ENCODE results near the gene CXCL5. TPM values are rescaled to one million over a fixed set of nuclear protein-coding genes. Genes with fewer than 3 reads are reported as not detected.

Gene CXCL5
- total and polyA plus RNA-seq, 2 of the 4 experiments (the other 2 are of a cell fraction): 0.14 TPM; not detected in 1

- Histone ChIP-seq H3K36me3 (ENCODE audit: control insufficient read depth, insufficient read depth, low read length) (no peaks in the 10 kb centered on the region), H2BK20ac (ENCODE audit: low read depth, low read length) (no peak overlapping the region), H3K56ac (ENCODE audit: extremely low read depth, insufficient read depth, low read length) (no peak overlapping the region), H2AFZ (replicated peaks; ENCODE audit: low read length, poor library complexity) (no peak overlapping the region), H3K9me1 (ENCODE audit: insufficient read depth, low read length) (no peaks in the 10 kb centered on the region), H3K9me3 (ENCODE audit: control insufficient read depth, insufficient read depth, low read length) (no peaks in the 10 kb centered on the region; the same call in 1 of the 2 replicates), H3K4me1 (ENCODE audit: control insufficient read depth, insufficient read depth, low read length) (no peaks in the 10 kb centered on the region), H2AK5ac (ENCODE audit: low read depth, low read length) (no peak overlapping the region), H2BK15ac (ENCODE audit: low read depth, low read length) (no peak overlapping the region), H4K5ac (ENCODE audit: low read depth, low read length) (no peak overlapping the region), H3K27me3 (ENCODE audit: control insufficient read depth, insufficient read depth, low read length) (peaks cover 2% of the 10 kb centered on the region; the same call in 1 of the 2 replicates), H3K4me2 (ENCODE audit: low read depth, low read length) (no peak overlapping the region), H3K9ac (ENCODE audit: low read depth, low read length) (no peak overlapping the region), H3K79me1 (ENCODE audit: low read depth in 1 of 2, low read length in 2 of 2) (no peaks in the 10 kb centered on the region), H2BK120ac (ENCODE audit: low read depth, low read length) (no peak overlapping the region), H2AK9ac (replicated peaks; ENCODE audit: low read depth, low read length, poor library complexity) (no peak overlapping the region), H3K23ac (ENCODE audit: low read depth, low read length) (no peak overlapping the region), H3K27ac (ENCODE audit: insufficient read depth, low read length) (no peak overlapping the region), H3K4ac (ENCODE audit: low read depth, low read length) (no peak overlapping the region), H3K18ac (ENCODE audit: low read depth, low read length) (no peak overlapping the region), H3K14ac (replicated peaks; ENCODE audit: low read depth, low read length) (no peak overlapping the region), H4K91ac (ENCODE audit: insufficient read depth, low read depth, low read length) (no peak overlapping the region), H3K4me3 (ENCODE audit: insufficient read depth, low read depth, low read length) (no peak overlapping the region), H4K20me1 (ENCODE audit: insufficient read depth, low read length) (no peaks in the 10 kb centered on the region), H2BK5ac (ENCODE audit: low read depth, low read length, poor library complexity, severe bottlenecking) (no peak overlapping the region), H4K8ac (ENCODE audit: low read depth in 2 of 2, low read length in 2 of 2) (no peak overlapping the region)
- ATAC-seq (ENCODE audit: low read depth) (no peak), DNase-seq (no peak)
- CTCF ChIA-PET: no interaction called here
- intact Hi-C loops (cut with micrococcal nuclease): loop anchor here (10.0 kb wide), 1 partner anchor 1859 kb away; no protein-coding TSS in a partner anchor
- dilution Hi-C loops (cut with HindIII; ENCODE audit: low sequenced_read_pairs, unreplicated experiment): no loop called here
- POLR2A ChIA-PET (ENCODE audit: unreplicated experiment): no interaction called here
- TF ChIP-seq CEBPB (IDR thresholded peaks at IDR 0.05; ENCODE audit: low read depth, low read length) (no peak), CHD1 (IDR thresholded peaks at IDR 0.05; ENCODE audit: low read depth, low read length) (no peak), MAZ (IDR thresholded peaks at IDR 0.05; ENCODE audit: borderline replicate concordance, low read depth, low read length) (no peak), RAD21 (IDR thresholded peaks at IDR 0.05; ENCODE audit: low read length) (no peak), USF2 (IDR thresholded peaks at IDR 0.05; ENCODE audit: low read depth, low read length) (no peak), SMC3 (IDR thresholded peaks at IDR 0.05; ENCODE audit: low read depth, low read length) (no peak), BHLHE40 (IDR thresholded peaks at IDR 0.05; ENCODE audit: low read depth, low read length) (no peak), ELK1 (IDR thresholded peaks at IDR 0.05; ENCODE audit: borderline replicate concordance, low read depth, low read length) (no peak), NFE2L2 (IDR thresholded peaks at IDR 0.05; ENCODE audit: low read depth, low read length) (no peak), POLR2A (IDR thresholded peaks at IDR 0.05; ENCODE audit: low read depth, low read length) (no peak), CTCF (conservative IDR thresholded peaks at IDR 0.05; ENCODE audit: low read depth, low read length) (no peak), MXI1 (IDR thresholded peaks at IDR 0.05; ENCODE audit: borderline replicate concordance, low read depth, low read length) (no peak), RFX5 (IDR thresholded peaks at IDR 0.05; ENCODE audit: low read depth, low read length) (no peak), RCOR1 (IDR thresholded peaks at IDR 0.05; ENCODE audit: insufficient replicate concordance, low read length) (no peak), FOS (IDR thresholded peaks at IDR 0.05; ENCODE audit: low read depth, low read length) (no peak), MAFK (IDR thresholded peaks at IDR 0.05; ENCODE audit: low read depth, low read length) (no peak)
- in situ Hi-C loops (cut with MboI; ENCODE audit: low sequenced_read_pairs): no loop called here
- BruUV-seq (replicated peaks): no TSS peak
- WGBS, 2 experiments (ENCODE audit: extremely low coverage in 2 of 2, insufficient read length in 1 of 2): no CpG with 5 or more reads among the region's 3 CpGs
Observed at GRCh38 chr4:74005528-74005927, 7.1 kb upstream of the CXCL5 start.
